Measurements from ENCODE around the gene AURKA. TPM values are rescaled to one million over a fixed set of nuclear protein-coding genes. Genes with fewer than 3 reads are reported as not detected.

Gene AURKA
- total RNA-seq, 4 donors from 2014 or later: 0.83 to 2.4 (median 2.0) TPM

DNA sequence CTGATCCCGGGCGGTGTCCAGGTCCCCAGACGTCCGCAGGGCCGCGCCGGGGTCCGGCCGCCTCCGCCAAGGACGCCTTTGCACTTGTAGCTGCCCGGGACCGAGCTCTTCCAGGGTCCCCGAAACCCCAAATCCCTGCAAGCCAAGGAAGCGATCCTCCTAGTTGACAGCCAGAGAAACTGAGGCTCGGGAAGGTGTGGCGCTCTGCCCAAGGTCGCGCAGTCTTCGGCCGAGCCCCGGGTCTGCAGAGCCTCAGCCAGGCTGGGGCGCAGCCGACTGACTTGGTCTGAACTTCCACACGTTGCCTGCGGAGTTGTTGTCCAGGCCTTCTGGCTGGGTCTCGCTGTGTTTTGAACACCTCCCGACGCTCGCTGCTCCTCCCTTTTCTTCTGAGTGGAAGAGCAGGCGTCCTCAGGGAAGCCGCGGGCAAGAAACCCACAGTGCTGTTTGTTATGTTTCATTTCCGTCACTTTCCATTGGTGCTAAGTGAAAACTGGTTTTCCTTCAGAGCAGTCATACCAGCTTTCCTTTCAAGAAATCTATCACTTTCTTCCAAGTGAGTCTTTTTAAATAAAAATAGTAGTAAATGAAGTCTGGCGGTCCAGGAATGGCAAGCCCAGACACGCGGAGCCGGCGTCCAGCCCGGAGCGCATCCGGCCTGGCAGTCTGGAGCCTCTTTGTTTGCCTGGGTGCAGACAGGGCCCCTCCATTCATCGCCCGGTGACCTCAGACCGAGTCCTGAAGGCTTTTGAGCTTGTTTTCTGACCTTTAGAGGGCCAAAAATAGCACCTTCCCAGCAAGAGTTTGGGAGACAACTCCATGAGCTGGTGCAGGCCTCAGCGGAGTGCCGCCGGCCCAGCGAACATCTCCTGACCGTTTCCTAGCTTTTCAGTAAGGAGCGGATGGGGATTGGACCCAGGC is 32.5 kb downstream of the AURKA start:
- Histone ChIP-seq H3K9me3 (no peaks in the 10 kb centered on the region), H3K36me3 (no peaks in the 10 kb centered on the region), H3K27me3 (no peaks in the 10 kb centered on the region), H3K4me1 (peaks cover 12 to 14% of the 10 kb centered on the region in 2 donors), H3K27ac (peak overlapping the region; percentile 39 to 52 (median 51)), H3K4me3 (replicated peaks in 1 of 3) (peak overlapping the region; percentile 73 to 95 (median 93))
- 15 to 27% methylated on average over 29 to 49 of the region's 51 CpGs for WGBS, 2 donors
- peak in 1 of 2 donors; percentile 1 for TF ChIP-seq POLR2A (IDR thresholded peaks at IDR 0.05)
- TF ChIP-seq, protein P1, sequence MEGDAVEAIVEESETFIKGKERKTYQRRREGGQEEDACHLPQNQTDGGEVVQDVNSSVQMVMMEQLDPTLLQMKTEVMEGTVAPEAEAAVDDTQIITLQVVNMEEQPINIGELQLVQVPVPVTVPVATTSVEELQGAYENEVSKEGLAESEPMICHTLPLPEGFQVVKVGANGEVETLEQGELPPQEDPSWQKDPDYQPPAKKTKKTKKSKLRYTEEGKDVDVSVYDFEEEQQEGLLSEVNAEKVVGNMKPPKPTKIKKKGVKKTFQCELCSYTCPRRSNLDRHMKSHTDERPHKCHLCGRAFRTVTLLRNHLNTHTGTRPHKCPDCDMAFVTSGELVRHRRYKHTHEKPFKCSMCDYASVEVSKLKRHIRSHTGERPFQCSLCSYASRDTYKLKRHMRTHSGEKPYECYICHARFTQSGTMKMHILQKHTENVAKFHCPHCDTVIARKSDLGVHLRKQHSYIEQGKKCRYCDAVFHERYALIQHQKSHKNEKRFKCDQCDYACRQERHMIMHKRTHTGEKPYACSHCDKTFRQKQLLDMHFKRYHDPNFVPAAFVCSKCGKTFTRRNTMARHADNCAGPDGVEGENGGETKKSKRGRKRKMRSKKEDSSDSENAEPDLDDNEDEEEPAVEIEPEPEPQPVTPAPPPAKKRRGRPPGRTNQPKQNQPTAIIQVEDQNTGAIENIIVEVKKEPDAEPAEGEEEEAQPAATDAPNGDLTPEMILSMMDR (IDR thresholded peaks at IDR 0.05): no peak
- intact Hi-C loops (cut with DNase I): no loop called here
- peak; percentile 52 to 60 for DNase-seq

DNA sequence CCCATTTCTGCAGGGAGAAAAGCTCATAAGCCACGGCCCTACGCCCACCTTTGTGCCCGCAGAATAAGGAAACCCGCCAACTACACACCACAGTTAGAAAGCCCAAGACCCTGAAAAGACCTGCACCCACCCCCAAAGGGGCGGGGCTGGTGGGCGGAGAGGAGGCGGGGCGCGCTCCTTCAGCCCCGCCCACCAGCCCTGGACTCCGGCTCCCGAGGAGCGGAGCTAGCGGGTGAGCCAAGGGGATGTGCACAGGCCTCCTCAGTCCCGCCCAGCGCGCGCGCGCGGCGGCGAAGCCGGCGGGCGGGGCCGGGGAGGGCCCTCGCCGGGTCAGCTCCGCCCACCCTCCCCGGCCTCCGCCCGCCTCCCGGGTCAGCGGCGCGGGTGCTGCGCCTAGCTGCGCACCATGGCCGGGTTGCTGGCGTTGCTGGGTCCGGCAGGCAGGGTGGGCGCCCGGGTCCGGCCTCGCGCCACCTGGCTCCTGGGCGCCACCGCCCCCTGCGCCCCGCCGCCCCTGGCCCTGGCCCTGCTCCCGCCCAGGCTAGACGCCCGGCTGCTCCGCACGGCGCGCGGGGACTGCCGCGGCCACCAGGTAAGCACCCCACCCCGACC is 33.3 kb downstream of the AURKA start, which contains the start of gene FAM210B:
FAM210B (plus strand) TSS at position 375 of the 612 bp plus-strand sequence; CDS start at position 407, 32 bp downstream.
- WGBS, 2 donors: 3 to 9% methylated on average over 4 to 11 of the region's 63 CpGs
- peak; percentile 88 to 89 for DNase-seq
- intact Hi-C loops (cut with DNase I): no loop called here
- Histone ChIP-seq H3K9me3 (no peaks in the 10 kb centered on the region), H3K36me3 (no peaks in the 10 kb centered on the region), H3K27ac (peak within 1 kb of the TSS; percentile 39 to 52 (median 51)), H3K27me3 (no peaks in the 10 kb centered on the region), H3K4me3 (replicated peaks in 1 of 3) (peak within 1 kb of the TSS; percentile 73 to 95 (median 93)), H3K4me1 (peaks cover 12 to 14% of the 10 kb centered on the region in 2 donors)
- TF ChIP-seq, protein P1 (IDR thresholded peaks at IDR 0.05): no peak
- peak in 1 of 2 donors; percentile 60 for TF ChIP-seq POLR2A (IDR thresholded peaks at IDR 0.05)

DNA sequence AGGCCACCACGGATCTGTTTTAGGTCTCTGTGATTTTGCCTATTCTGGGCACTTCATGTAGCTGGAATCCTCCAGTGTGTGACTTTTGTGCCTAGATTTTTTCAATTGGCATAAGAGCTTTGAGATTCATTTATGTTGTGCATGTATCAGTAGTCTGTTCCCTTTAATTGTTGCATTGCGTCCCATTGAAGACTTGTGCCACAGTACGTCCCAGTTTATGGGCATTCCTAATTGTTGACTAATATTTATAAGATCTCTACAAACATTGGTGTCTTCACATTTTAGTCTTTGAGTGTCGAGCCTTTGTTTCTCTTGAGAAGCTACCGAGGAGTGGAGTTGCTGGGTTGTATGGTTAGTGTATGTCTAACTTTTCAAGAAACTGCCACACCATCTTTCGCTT is 33.9 kb downstream of the AURKA start:
- intact Hi-C loops (cut with DNase I): no loop called here
- WGBS, 2 donors: 72 to 77% methylated on average over 6 of the region's 6 CpGs
- TF ChIP-seq, protein P1 (IDR thresholded peaks at IDR 0.05): no peak
- no peak for TF ChIP-seq POLR2A (IDR thresholded peaks at IDR 0.05)

DNA sequence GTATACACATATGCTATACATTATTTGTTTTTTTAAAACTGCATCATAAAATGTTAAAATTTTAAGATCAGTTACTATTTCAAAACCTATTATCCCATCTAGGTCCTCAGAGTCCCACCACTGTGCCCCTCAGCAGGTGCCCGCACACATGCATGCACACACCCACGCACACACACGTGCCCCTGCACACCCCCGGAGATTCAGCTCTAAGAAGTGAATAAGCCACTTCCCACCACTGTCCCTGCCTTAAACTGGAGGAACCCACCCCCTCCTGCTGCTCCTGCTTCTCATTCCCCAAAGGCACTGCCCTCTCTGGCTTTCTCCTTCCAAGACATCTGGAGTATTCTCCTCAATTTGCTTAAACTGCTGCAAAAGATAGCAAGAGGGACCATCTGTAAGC is 38.7 kb downstream of the AURKA start:
- TF ChIP-seq POLR2A (IDR thresholded peaks at IDR 0.05): no peak
- TF ChIP-seq, protein P1 (IDR thresholded peaks at IDR 0.05): no peak
- 82 to 88% methylated on average over 4 of the region's 4 CpGs for WGBS, 2 donors
- no peaks in the 10 kb centered on the region for H3K36me3 ChIP-seq
- intact Hi-C loops (cut with DNase I): no loop called here
- H3K27me3 ChIP-seq: no peaks in the 10 kb centered on the region
- no peaks in the 10 kb centered on the region for H3K9me3 ChIP-seq
- no peak for DNase-seq
- H3K4me1 ChIP-seq: no peaks in the 10 kb centered on the region
- no peak overlapping the region for H3K27ac ChIP-seq
- no peak overlapping the region for H3K4me3 ChIP-seq (replicated peaks in 1 of 3)

More for the DNA sequence above, 33.9 kb downstream of the AURKA start:
- no peak for DNase-seq
- Histone ChIP-seq H3K4me1 (peaks cover 12 to 14% of the 10 kb centered on the region in 2 donors), H3K4me3 (replicated peaks in 1 of 3) (no peak overlapping the region), H3K27ac (no peak overlapping the region), H3K36me3 (no peaks in the 10 kb centered on the region), H3K9me3 (no peaks in the 10 kb centered on the region), H3K27me3 (no peaks in the 10 kb centered on the region)

Measured in thyroid gland (tissue), 4 donors.